MCF 10A (cell line): Measurements from ENCODE around the gene UNC5CL. TPM values are rescaled to one million over a fixed set of nuclear protein-coding genes. Genes with fewer than 3 reads are reported as not detected.

Experiments used
- BruUV-seq: library from RNA; stranded (reverse); fragments of 400-500 nt; replicated peaks from 2 replicates; lab custom pipeline; 2021; lab: Mats Ljungman, UMichigan
- CTCF ChIA-PET: fragments of 300-600 bp; sonication (Branson Sonifier 250); formaldehyde crosslinking; extraction: SDS; loops from one replicate; lab custom pipeline; 2021; ENCODE audit warnings: antibody characterized with exemption, inconsistent platforms; lab: Yijun Ruan, JAX
- POLR2A ChIA-PET: fragments of 300-600, 350-650 bp; sonication (Branson Sonifier 250); formaldehyde crosslinking; extraction: SDS; loops from one replicate; lab custom pipeline; 2020; ENCODE audit warnings: antibody characterized with exemption, inconsistent platforms; lab: Yijun Ruan, JAX
- DNase-seq: peaks from one replicate; pipeline ENCODE4 v3.0.0-alpha.2; 2018; ENCODE audit not compliant: unreplicated experiment
- H3K27ac Mint-ChIP-seq: one replicate; pipeline ENCODE4 v1.8.0; 2022; ENCODE audit warnings: mild to moderate bottlenecking, low read depth, mixed read lengths; ENCODE audit not compliant: unreplicated experiment
- H3K27me3 Mint-ChIP-seq: one replicate; pipeline ENCODE4 v1.8.0; 2022; ENCODE audit warnings: mixed read lengths; ENCODE audit not compliant: insufficient read depth, unreplicated experiment
- H3K36me3 Mint-ChIP-seq: one replicate; pipeline ENCODE4 v1.8.0; 2022; ENCODE audit warnings: mild to moderate bottlenecking, moderate library complexity, mixed read lengths; ENCODE audit not compliant: insufficient read depth, unreplicated experiment
- H3K4me1 Mint-ChIP-seq: one replicate; pipeline ENCODE4 v1.8.0; 2022; ENCODE audit warnings: mixed read lengths; ENCODE audit not compliant: insufficient read depth, unreplicated experiment
- H3K4me3 Mint-ChIP-seq: one replicate; pipeline ENCODE4 v1.8.0; 2022; ENCODE audit warnings: mild to moderate bottlenecking, moderate library complexity, mixed read lengths; ENCODE audit not compliant: unreplicated experiment
- H3K9me3 Mint-ChIP-seq: one replicate; pipeline ENCODE4 v1.8.0; 2022; ENCODE audit warnings: mixed read lengths; ENCODE audit not compliant: unreplicated experiment
- intact Hi-C: fragments of 100-400 bp; cut with micrococcal nuclease; formaldehyde crosslinking; loops from 2 replicates; pipeline ENCODE4 v1.14.1; 2022
- total RNA-seq: library from RNA; stranded (reverse); gene quantifications from 2 replicates; pipeline ENCODE4 v1.2.3, GENCODE V29; 2022
- TF ChIP-seq, protein P1 (sequence below): fragments of 200-600 bp; IDR thresholded peaks from one replicate; pipeline ENCODE4 v1.8.0; 2022; ENCODE audit warnings: antibody characterized with exemption, mild to moderate bottlenecking; ENCODE audit not compliant: unreplicated experiment

UNC5CL gene
- total RNA-seq, 1 experiment from 2014 or later, result 0.19 TPM

DNA sequence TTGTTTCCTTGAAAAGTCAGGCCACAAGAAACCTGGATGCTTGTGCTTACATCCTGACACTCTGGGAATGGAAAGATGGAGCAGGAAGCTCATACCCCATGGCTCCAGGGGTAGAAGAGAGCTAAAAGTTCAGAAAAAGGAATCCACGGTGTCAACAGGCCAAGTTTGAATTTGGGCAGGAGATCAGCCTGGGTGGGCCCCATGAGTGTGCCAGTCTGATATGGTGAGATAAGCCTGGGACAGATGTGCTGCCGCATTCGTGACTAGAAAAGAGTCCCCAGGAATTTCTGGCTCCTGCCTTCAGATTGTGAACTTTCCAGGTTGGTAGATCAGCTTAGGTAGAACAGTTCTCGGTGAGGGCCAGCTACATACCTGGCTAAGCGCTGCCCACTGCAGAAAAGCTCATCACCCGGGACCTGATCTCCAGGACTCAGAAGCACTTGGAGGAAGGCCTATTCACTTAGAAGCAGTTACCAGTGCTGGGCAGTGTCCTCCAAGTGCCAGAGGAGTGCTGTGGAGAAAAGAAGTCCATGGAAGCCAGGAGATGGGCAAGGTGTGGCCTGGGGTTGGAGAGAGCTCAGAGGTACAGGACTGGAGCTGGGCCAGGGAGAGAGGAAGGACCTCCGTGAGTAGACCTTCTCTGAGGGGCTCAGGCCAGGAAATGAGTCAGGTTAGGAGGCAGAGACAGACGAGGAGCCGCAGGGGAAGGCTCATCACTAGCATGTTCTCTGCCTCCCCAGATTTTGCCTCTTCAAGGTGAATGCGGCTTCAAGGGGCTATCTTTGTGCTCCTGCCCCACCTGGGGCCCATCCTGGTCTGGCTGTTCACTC, 3.4 kb upstream of the UNC5CL start, which contains the start of gene TSPO2:
Gene TSPO2 (plus strand): TSS at position 242 of the 830 bp plus-strand sequence. CDS start 519 bp downstream, at position 761.
- no peak within 1 kb of the TSS for H3K27ac Mint-ChIP-seq
- no peak within 1 kb of the TSS for H3K4me3 Mint-ChIP-seq
- intact Hi-C loops, result no loop called here
- TF ChIP-seq, protein P1, sequence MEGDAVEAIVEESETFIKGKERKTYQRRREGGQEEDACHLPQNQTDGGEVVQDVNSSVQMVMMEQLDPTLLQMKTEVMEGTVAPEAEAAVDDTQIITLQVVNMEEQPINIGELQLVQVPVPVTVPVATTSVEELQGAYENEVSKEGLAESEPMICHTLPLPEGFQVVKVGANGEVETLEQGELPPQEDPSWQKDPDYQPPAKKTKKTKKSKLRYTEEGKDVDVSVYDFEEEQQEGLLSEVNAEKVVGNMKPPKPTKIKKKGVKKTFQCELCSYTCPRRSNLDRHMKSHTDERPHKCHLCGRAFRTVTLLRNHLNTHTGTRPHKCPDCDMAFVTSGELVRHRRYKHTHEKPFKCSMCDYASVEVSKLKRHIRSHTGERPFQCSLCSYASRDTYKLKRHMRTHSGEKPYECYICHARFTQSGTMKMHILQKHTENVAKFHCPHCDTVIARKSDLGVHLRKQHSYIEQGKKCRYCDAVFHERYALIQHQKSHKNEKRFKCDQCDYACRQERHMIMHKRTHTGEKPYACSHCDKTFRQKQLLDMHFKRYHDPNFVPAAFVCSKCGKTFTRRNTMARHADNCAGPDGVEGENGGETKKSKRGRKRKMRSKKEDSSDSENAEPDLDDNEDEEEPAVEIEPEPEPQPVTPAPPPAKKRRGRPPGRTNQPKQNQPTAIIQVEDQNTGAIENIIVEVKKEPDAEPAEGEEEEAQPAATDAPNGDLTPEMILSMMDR, result no peak
- no peak for DNase-seq
- H3K27me3 Mint-ChIP-seq, result no peaks in the 10 kb centered on the region
- H3K4me1 Mint-ChIP-seq, result peaks cover 23% of the 10 kb centered on the region
- no TSS peak for BruUV-seq
- POLR2A ChIA-PET, result no interaction called here
- CTCF ChIA-PET, result interaction anchor here (0.6 to 5.5 kb wide), 6 partner anchors 11 to 1733 kb away, joined by 3 to 43 read pairs (median 4); no protein-coding TSS in a partner anchor
- no peaks in the 10 kb centered on the region for H3K36me3 Mint-ChIP-seq
- no peaks in the 10 kb centered on the region for H3K9me3 Mint-ChIP-seq

GRCh38 chr6:41040940-41041536, 2.0 kb upstream of the UNC5CL start:
- no peaks in the 10 kb centered on the region for H3K9me3 Mint-ChIP-seq
- H3K36me3 Mint-ChIP-seq, result no peaks in the 10 kb centered on the region
- ChIA-PET CTCF (interaction anchor here (0.5 to 5.5 kb wide), 9 partner anchors 8 to 1693 kb away, joined by 3 to 43 read pairs (median 6); no protein-coding TSS in a partner anchor), POLR2A (interaction anchor here (0.7 to 1.1 kb wide), 3 partner anchors 16 to 34 kb away, joined by 3 read pairs; partner anchors contain the start of gene NFYA)
- BruUV-seq, result no TSS peak
- H3K4me3 Mint-ChIP-seq, result no peak overlapping the region
- TF ChIP-seq, protein P1, result no peak
- H3K27me3 Mint-ChIP-seq, result no peaks in the 10 kb centered on the region
- intact Hi-C loops, result no loop called here
- peak overlapping the region; percentile 85 for H3K27ac Mint-ChIP-seq
- no peak for DNase-seq
- H3K4me1 Mint-ChIP-seq, result peaks cover 37% of the 10 kb centered on the region

DNA sequence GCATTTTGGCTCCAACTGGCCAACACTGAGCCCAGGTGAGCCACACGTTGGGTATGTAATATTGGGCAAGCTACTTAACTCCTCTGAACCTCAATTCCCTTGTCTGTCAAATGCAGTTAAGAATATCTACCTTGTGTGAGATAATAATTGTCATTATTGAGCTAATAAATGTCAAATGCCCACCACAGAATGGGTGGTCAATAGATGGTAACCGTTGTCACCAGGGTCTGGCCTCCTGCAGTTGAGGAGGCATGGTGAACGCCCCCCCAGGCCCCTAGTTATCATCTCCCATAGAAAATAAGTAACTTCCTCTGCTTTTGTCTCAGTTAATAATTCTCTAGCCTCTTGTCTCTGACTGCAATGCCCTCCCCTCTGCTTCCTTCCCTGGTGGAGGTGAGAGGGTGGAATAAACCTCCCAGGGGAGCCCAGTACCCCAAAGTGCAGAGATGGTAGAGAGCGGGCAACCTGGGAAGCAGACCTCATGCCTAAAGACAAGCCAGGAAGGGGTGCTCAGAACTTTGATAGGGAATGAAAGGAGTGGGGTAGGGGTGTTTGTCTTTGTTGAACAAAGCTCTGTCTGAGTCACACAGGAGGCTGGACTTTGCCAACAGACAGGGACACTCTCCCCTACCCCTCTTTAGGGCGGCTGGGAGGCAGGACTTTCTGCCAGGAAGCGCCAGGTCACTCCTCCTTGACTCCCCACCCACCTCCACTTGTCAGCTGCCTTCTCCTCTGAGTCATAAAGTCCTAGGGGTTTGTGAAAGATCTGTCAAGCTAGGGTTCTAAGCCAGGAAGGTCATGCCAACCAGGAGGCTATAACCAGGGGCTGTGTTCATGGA, 1.3 kb upstream of the UNC5CL start:
- Mint-ChIP-seq H3K4me1 (peaks cover 43% of the 10 kb centered on the region), H3K27ac (peak overlapping the region; percentile 85), H3K4me3 (no peak overlapping the region), H3K27me3 (no peaks in the 10 kb centered on the region), H3K36me3 (no peaks in the 10 kb centered on the region), H3K9me3 (no peaks in the 10 kb centered on the region)
- TF ChIP-seq, protein P1, result no peak
- BruUV-seq, result no TSS peak
- peak; percentile 83 for DNase-seq
- intact Hi-C loops, result no loop called here
- CTCF ChIA-PET, result interaction anchor here (0.6 to 5.5 kb wide), 14 partner anchors 9 to 1692 kb away, joined by 3 to 43 read pairs (median 6); no protein-coding TSS in a partner anchor
- POLR2A ChIA-PET, result interaction anchor here (0.7 to 1.1 kb wide), 5 partner anchors 15 to 35 kb away, joined by 3 read pairs; partner anchors contain the start of gene NFYA
